Measurements from ENCODE around the gene EXD2. TPM values are rescaled to one million over a fixed set of nuclear protein-coding genes. Genes with fewer than 3 reads are reported as not detected.

The EXD2 gene
- total and polyA plus RNA-seq, 2 of the 13 experiments (the other 11 are each of a cell fraction or from before 2014, with no cell fraction given) = 9.5 to 15.1 TPM

GRCh38 chr14:69153152-69153872 is 38.0 kb upstream of the EXD2 start:
- ATAC-seq = peak; percentile 84
- DNase-seq (ENCODE audit: low spot score) = peak; percentile 85
- peak overlapping the region; percentile 71 for H2AFZ ChIP-seq (ENCODE audit: low read length)
- H3K9me3 ChIP-seq (ENCODE audit: low read length) = no peaks in the 10 kb centered on the region
- H3K4me3 ChIP-seq (replicated peaks in 1 of 3; ENCODE audit: insufficient read depth in 1 of 3, low read depth in 2 of 3, low read length in 3 of 3) = peak overlapping the region; percentile 95 to 99 (median 96)
- peaks cover 51% of the 10 kb centered on the region for H3K4me1 ChIP-seq (ENCODE audit: insufficient read depth, low read length)
- peak overlapping the region; percentile 96 for H3K4me2 ChIP-seq (ENCODE audit: low read depth, low read length)
- BruUV-seq (replicated peaks) = no TSS peak
- peak overlapping the region; percentile 94 for H3K9ac ChIP-seq (ENCODE audit: insufficient read depth, low read depth, low read length)
- FAIRE-seq = peak; percentile 56
- in situ Hi-C loops (cut with HindIII; ENCODE audit: extremely low pct_ligation_motif_present, low pct_unique_long_range_greater_than_20kb) (no loop called here), intact Hi-C loops (cut with micrococcal nuclease; ENCODE audit: unreplicated experiment) (no loop called here)
- H4K20me1 ChIP-seq (ENCODE audit: insufficient read depth, low read length) = no peaks in the 10 kb centered on the region
- H3K36me3 ChIP-seq (replicated peaks in 1 of 2; ENCODE audit: control insufficient read depth in 1 of 2, insufficient read depth in 2 of 2, low read length in 2 of 2) = no peaks in the 10 kb centered on the region
- H3K79me2 ChIP-seq (ENCODE audit: insufficient read depth, low read length) = peaks cover 35% of the 10 kb centered on the region
- H3K27ac ChIP-seq (ENCODE audit: extremely low read length, insufficient read depth, low read length) = peak overlapping the region; percentile 90
- no peaks in the 10 kb centered on the region; a peak in 1 of 5 replicates for H3K27me3 ChIP-seq (ENCODE audit: control insufficient read depth in 1 of 2, insufficient read depth in 2 of 2, low read length in 2 of 2)
- POLR2A ChIA-PET = interaction anchor here (1.8 to 2.4 kb wide), 2 partner anchors 37 to 38 kb away, joined by 5 to 12 read pairs; partner anchors contain the start of gene EXD2
- CTCF ChIA-PET (ENCODE audit: low intra/inter-chr PET ratio, low total read pairs) = no interaction called here
- 2% methylated on average over 19 of the region's 72 CpGs for WGBS (ENCODE audit: low lambda C conversion rate)
- peak; percentile 36; the same call in 1 of the 2 replicates for TF ChIP-seq PRMT3 (CRISPR knock-in tag; IDR thresholded peaks at IDR 0.05; ENCODE audit: borderline replicate concordance, low read depth)
- TF ChIP-seq ZNF263 (CRISPR knock-in tag; IDR thresholded peaks at IDR 0.05) = peak; percentile 95
- no peak for TF ChIP-seq ZNF644 (CRISPR knock-in tag; IDR thresholded peaks at IDR 0.05; ENCODE audit: low read depth)
- TF ChIP-seq PCBP1 (IDR thresholded peaks at IDR 0.05; ENCODE audit: borderline replicate concordance, low read depth, low read length) = no peak
- TF ChIP-seq ZNF615 (CRISPR knock-in tag; IDR thresholded peaks at IDR 0.05; ENCODE audit: borderline replicate concordance) = no peak
- TF ChIP-seq CSRNP1 (CRISPR knock-in tag; IDR thresholded peaks at IDR 0.05) = no peak
- TF ChIP-seq ZBTB4 (CRISPR knock-in tag; IDR thresholded peaks at IDR 0.05; ENCODE audit: borderline replicate concordance) = no peak
- TF ChIP-seq MLXIP (CRISPR knock-in tag; IDR thresholded peaks at IDR 0.05; ENCODE audit: borderline replicate concordance) = no peak
- TF ChIP-seq KMT2B (CRISPR knock-in tag; IDR thresholded peaks at IDR 0.05) = no peak; the same call in 1 of the 2 replicates
- no peak for TF ChIP-seq ZNF34 (CRISPR knock-in tag; IDR thresholded peaks at IDR 0.05; ENCODE audit: borderline replicate concordance)
- TF ChIP-seq ZNF550 (CRISPR knock-in tag; IDR thresholded peaks at IDR 0.05; ENCODE audit: borderline replicate concordance) = no peak

Measured in HepG2 (cell line).